Measurements from ENCODE around the gene HOXC10. TPM values are rescaled to one million over a fixed set of nuclear protein-coding genes. Genes with fewer than 3 reads are reported as not detected.

HOXC10 gene
- total and polyA plus RNA-seq, 3 donors from 2014 or later = 1.4 to 4.3 (median 2.6) TPM

DNA sequence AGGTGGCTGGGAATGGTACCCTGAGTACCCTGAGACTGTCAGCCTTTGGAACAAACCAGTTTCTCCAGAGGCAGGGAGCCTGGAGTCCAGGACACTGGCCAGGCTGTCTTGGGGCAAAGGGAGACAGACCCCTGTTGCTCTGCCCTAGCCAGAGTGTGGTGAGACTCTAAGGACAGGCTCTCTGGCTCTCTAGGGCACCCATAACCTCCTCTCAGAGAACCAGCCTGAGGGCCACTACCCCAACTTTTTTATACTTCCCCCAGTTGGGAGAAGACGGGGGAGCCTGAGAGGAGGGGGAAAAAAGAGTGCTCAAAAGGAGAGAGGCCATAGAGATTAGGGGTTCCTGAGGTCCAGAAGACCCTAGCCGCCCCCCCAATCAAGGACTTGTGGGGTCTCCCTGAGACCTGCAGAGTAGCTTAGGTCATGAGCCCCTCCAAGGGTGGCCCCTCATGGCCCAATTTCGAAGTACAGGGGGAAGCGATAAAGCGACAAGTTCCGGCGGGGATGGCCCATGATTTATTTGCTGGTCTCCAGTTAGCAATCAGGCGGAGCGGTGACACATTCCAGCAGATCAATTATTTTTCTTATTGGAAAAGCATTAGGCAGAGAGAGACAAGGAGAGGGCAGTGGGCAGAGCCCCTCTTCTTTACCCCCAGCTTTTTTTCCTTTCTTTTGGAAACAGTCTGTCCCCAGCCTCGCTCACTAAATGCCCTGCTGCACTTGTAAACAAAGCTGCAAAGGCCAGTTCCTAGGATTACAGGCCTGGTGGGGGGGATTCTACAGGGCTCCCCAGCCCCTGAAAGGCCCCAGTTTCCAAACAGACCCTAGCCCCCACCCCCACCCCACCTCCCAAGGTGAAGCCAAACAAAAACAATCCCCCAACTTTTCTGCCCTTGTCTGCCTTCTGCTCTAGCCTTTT is 25.4 kb downstream of the HOXC10 start:
- no peak overlapping the region for H3K27ac ChIP-seq

GRCh38 chr12:54010972-54011664 is 26.2 kb downstream of the HOXC10 start:
- Histone ChIP-seq H3K36me3 (ENCODE audit: low read depth, missing control alignments) (no peaks in the 10 kb centered on the region), H3K9me3 (no peaks in the 10 kb centered on the region), H3K4me1 (peaks cover 21% of the 10 kb centered on the region), H3K4me3 (no peak overlapping the region), H3K27me3 (no peaks in the 10 kb centered on the region), H3K27ac (no peak overlapping the region)
- WGBS, 2 donors = 50 to 65% methylated on average over 17 of the region's 17 CpGs
- TF ChIP-seq, protein P1, sequence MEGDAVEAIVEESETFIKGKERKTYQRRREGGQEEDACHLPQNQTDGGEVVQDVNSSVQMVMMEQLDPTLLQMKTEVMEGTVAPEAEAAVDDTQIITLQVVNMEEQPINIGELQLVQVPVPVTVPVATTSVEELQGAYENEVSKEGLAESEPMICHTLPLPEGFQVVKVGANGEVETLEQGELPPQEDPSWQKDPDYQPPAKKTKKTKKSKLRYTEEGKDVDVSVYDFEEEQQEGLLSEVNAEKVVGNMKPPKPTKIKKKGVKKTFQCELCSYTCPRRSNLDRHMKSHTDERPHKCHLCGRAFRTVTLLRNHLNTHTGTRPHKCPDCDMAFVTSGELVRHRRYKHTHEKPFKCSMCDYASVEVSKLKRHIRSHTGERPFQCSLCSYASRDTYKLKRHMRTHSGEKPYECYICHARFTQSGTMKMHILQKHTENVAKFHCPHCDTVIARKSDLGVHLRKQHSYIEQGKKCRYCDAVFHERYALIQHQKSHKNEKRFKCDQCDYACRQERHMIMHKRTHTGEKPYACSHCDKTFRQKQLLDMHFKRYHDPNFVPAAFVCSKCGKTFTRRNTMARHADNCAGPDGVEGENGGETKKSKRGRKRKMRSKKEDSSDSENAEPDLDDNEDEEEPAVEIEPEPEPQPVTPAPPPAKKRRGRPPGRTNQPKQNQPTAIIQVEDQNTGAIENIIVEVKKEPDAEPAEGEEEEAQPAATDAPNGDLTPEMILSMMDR (IDR thresholded peaks at IDR 0.05) = no peak
- TF ChIP-seq POLR2A (IDR thresholded peaks at IDR 0.05) = no peak
- intact Hi-C loops (cut with DNase I; ENCODE audit: low total_unique reads) = no loop called here
- no peak for DNase-seq

More for the DNA sequence above, 25.4 kb downstream of the HOXC10 start:
- H3K9me3 ChIP-seq = no peaks in the 10 kb centered on the region
- H3K36me3 ChIP-seq (ENCODE audit: low read depth, missing control alignments) = no peaks in the 10 kb centered on the region
- intact Hi-C loops (cut with DNase I; ENCODE audit: low total_unique reads) = no loop called here
- TF ChIP-seq, protein P1 (IDR thresholded peaks at IDR 0.05) = no peak
- no peak for TF ChIP-seq POLR2A (IDR thresholded peaks at IDR 0.05)
- WGBS, 2 donors = 56 to 77% methylated on average over 10 of the region's 10 CpGs
- H3K27me3 ChIP-seq = no peaks in the 10 kb centered on the region
- no peak overlapping the region for H3K4me3 ChIP-seq
- peaks cover 21% of the 10 kb centered on the region for H3K4me1 ChIP-seq
- no peak for DNase-seq

- Histone ChIP-seq H3K4me1 (peaks cover 15% of the 10 kb centered on the region), H3K27ac (no peak overlapping the region), H3K27me3 (no peaks in the 10 kb centered on the region), H3K9me3 (no peaks in the 10 kb centered on the region), H3K36me3 (ENCODE audit: low read depth, missing control alignments) (no peaks in the 10 kb centered on the region), H3K4me3 (no peak overlapping the region)
- intact Hi-C loops (cut with DNase I; ENCODE audit: low total_unique reads) = no loop called here
- 81 to 82% methylated on average over 14 of the region's 14 CpGs for WGBS, 2 donors
- DNase-seq = no peak
- TF ChIP-seq, protein P1 (IDR thresholded peaks at IDR 0.05) = no peak
- no peak for TF ChIP-seq POLR2A (IDR thresholded peaks at IDR 0.05)
Measured at GRCh38 chr12:54011665-54012532, 27.0 kb downstream of the HOXC10 start.

- no peak for DNase-seq
- H3K4me3 ChIP-seq = no peak overlapping the region
- TF ChIP-seq, protein P1 (IDR thresholded peaks at IDR 0.05) = no peak
- TF ChIP-seq POLR2A (IDR thresholded peaks at IDR 0.05) = no peak
- no peaks in the 10 kb centered on the region for H3K27me3 ChIP-seq
- WGBS, 2 donors = 79 to 81% methylated on average over 6 of the region's 6 CpGs
- H3K27ac ChIP-seq = no peak overlapping the region
- no peaks in the 10 kb centered on the region for H3K9me3 ChIP-seq
- H3K4me1 ChIP-seq = peaks cover 13% of the 10 kb centered on the region
- intact Hi-C loops (cut with DNase I; ENCODE audit: low total_unique reads) = no loop called here
- H3K36me3 ChIP-seq (ENCODE audit: low read depth, missing control alignments) = no peaks in the 10 kb centered on the region
Measured at GRCh38 chr12:54012631-54013409, 27.9 kb downstream of the HOXC10 start.
